ENCODE data around the gene CCNF. TPM values are rescaled to one million over a fixed set of nuclear protein-coding genes. Genes with fewer than 3 reads are reported as not detected.

CCNF gene
- total and polyA plus RNA-seq, 10 of the 15 experiments (the other 5 are each of a cell fraction or from before 2014, with no cell fraction given): 4.0 to 63.2 (median 27.5) TPM

DNA sequence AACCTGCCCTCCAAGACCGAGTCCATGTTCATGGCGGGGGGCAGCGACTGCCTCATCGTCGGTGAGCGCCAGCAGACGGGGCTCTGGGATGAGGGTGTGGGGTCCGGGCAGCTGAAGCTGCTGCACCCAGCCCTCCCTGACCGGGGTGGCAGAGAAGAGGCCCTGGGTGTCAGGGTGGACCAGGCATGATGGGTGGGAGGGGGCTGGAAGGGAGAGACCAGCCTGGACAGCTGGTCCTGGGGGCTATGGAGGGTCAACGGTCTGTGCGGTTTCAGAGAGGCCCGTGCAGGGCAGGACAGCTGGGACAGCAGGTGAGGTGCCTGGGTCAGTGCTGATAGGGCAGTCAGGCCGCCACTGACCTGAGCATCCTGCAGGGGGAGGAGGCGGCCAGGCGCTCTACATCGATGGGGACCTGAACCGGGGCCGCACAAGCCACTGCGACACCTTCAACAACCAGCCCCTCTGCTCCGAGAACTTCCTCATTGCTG, 71.2 kb downstream of the CCNF start:
- POLR2A ChIA-PET: interaction anchor here (1.5 kb wide), 1 partner anchor 32 kb away, joined by 7 read pairs; no protein-coding TSS in a partner anchor
- TF ChIP-seq, protein P1, sequence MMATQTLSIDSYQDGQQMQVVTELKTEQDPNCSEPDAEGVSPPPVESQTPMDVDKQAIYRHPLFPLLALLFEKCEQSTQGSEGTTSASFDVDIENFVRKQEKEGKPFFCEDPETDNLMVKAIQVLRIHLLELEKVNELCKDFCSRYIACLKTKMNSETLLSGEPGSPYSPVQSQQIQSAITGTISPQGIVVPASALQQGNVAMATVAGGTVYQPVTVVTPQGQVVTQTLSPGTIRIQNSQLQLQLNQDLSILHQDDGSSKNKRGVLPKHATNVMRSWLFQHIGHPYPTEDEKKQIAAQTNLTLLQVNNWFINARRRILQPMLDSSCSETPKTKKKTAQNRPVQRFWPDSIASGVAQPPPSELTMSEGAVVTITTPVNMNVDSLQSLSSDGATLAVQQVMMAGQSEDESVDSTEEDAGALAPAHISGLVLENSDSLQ (IDR thresholded peaks at IDR 0.05): no peak
- TF ChIP-seq DPF2 (IDR thresholded peaks at IDR 0.05): no peak
- TF ChIP-seq, protein P2, sequence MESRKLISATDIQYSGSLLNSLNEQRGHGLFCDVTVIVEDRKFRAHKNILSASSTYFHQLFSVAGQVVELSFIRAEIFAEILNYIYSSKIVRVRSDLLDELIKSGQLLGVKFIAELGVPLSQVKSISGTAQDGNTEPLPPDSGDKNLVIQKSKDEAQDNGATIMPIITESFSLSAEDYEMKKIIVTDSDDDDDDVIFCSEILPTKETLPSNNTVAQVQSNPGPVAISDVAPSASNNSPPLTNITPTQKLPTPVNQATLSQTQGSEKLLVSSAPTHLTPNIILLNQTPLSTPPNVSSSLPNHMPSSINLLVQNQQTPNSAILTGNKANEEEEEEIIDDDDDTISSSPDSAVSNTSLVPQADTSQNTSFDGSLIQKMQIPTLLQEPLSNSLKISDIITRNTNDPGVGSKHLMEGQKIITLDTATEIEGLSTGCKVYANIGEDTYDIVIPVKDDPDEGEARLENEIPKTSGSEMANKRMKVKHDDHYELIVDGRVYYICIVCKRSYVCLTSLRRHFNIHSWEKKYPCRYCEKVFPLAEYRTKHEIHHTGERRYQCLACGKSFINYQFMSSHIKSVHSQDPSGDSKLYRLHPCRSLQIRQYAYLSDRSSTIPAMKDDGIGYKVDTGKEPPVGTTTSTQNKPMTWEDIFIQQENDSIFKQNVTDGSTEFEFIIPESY (IDR thresholded peaks at IDR 0.05): peak; percentile 52; the same call in 1 of the 2 replicates
- no peak for TF ChIP-seq TCF3 (IDR thresholded peaks at IDR 0.05; ENCODE audit: borderline replicate concordance, insufficient read depth, low read depth, low read length)
- TF ChIP-seq, protein P3, sequence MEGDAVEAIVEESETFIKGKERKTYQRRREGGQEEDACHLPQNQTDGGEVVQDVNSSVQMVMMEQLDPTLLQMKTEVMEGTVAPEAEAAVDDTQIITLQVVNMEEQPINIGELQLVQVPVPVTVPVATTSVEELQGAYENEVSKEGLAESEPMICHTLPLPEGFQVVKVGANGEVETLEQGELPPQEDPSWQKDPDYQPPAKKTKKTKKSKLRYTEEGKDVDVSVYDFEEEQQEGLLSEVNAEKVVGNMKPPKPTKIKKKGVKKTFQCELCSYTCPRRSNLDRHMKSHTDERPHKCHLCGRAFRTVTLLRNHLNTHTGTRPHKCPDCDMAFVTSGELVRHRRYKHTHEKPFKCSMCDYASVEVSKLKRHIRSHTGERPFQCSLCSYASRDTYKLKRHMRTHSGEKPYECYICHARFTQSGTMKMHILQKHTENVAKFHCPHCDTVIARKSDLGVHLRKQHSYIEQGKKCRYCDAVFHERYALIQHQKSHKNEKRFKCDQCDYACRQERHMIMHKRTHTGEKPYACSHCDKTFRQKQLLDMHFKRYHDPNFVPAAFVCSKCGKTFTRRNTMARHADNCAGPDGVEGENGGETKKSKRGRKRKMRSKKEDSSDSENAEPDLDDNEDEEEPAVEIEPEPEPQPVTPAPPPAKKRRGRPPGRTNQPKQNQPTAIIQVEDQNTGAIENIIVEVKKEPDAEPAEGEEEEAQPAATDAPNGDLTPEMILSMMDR (IDR thresholded peaks at IDR 0.05 in 2 of 3, conservative IDR thresholded peaks at IDR 0.05 in 1 of 3; ENCODE audit: control insufficient read depth in 2 of 3, extremely low read depth in 1 of 3, insufficient read depth in 1 of 3, low read depth in 3 of 3, low read length in 3 of 3): 0 out of 6 replicates have a peak, but pooled peaks of 1 of the 3 experiments have one; percentile 3
- CTCF ChIA-PET: interaction anchor here (0.6 to 2.8 kb wide), 17 partner anchors 11 to 360 kb away, joined by 3 to 36 read pairs (median 5); partner anchors contain the start of genes ABCA3, CCNF, PDPK1 and TEDC2
- intact Hi-C loops (cut with micrococcal nuclease; ENCODE audit: unreplicated experiment) (loop anchor here (2.0 to 10.0 kb wide), 4 partner anchors 68 to 306 kb away; partner anchors contain the start of genes ABCA3 and RNPS1), in situ Hi-C loops (cut with MboI) (no loop called here)
- no peaks in the 10 kb centered on the region for H3K9me3 ChIP-seq (replicated peaks; ENCODE audit: control insufficient read depth, insufficient read depth, low read length)
- SMC1A ChIA-PET (ENCODE audit: uncharacterized antibody, unreplicated experiment): interaction anchor here (1.5 to 2.5 kb wide), 2 partner anchors 14 to 70 kb away, joined by 3 to 17 read pairs; partner anchors contain the start of gene CCNF
- no peaks in the 10 kb centered on the region for H3K79me2 ChIP-seq (ENCODE audit: control insufficient read depth, insufficient read depth, low read length)
- no TSS peak for BruUV-seq (replicated peaks)
- no peak overlapping the region for H3K4me3 ChIP-seq
- no peak overlapping the region for H3K9ac ChIP-seq (ENCODE audit: control insufficient read depth, insufficient read depth, low read length)
- peak; percentile 17; the same call in 2 of the 3 replicates for ATAC-seq
- DNase-seq (ENCODE audit: low read depth, low spot score): no peak
- FAIRE-seq: no peak
- H3K36me3 ChIP-seq (ENCODE audit: control insufficient read depth in 2 of 2, insufficient read depth in 2 of 2, low read length in 1 of 2): peaks cover 0 to 11% of the 10 kb centered on the region in 2 experiments; a peak in 2 of 4 replicates
- no peaks in the 10 kb centered on the region for H3K4me1 ChIP-seq (ENCODE audit: control insufficient read depth, insufficient read depth, low read length)
- no peak overlapping the region for H2AFZ ChIP-seq (ENCODE audit: control insufficient read depth, low read depth, low read length)
- no peaks in the 10 kb centered on the region for H4K20me1 ChIP-seq (ENCODE audit: control insufficient read depth, insufficient read depth)
- 88% methylated on average over 20 of the region's 20 CpGs for WGBS (ENCODE audit: insufficient coverage, insufficient replicate concordance, low lambda C conversion rate, missing lambda C conversion rate)
- H3K4me2 ChIP-seq (ENCODE audit: control insufficient read depth, insufficient read depth): no peak overlapping the region
- RAD21 ChIA-PET (ENCODE audit: unreplicated experiment): interaction anchor here (1.1 to 2.0 kb wide), 6 partner anchors 9 to 306 kb away, joined by 3 to 16 read pairs (median 8); partner anchors contain the start of gene CCNF
- no peaks in the 10 kb centered on the region for H3K27me3 ChIP-seq (replicated peaks in 1 of 2; ENCODE audit: control insufficient read depth in 2 of 2, insufficient read depth in 2 of 2, low read length in 1 of 2)
- H3K27ac ChIP-seq (ENCODE audit: control insufficient read depth, insufficient read depth): no peak overlapping the region
